HG03135 (cell line): Measurements from ENCODE around the gene PLK3.
"Not testable (repeated sequence)": the region's sequence is repeated elsewhere in the genome, so short reads cannot be mapped to it uniquely, and the experiment has no call there.

ENCODE experiments used
- ATAC-seq: cut with Tn5 transposase; IDR thresholded peaks from one replicate; pipeline ENCODE4 v1.9.1; 2021; ENCODE audit warnings: mild to moderate bottlenecking, moderate library complexity; ENCODE audit not compliant: unreplicated experiment

The PLK3 gene

GRCh38 chr1:44808063-44808937 is 8.1 kb downstream of the PLK3 start, which contains the start of gene BTBD19:
Gene BTBD19 (plus strand): TSS chr1:44808523. CDS start chr1:44808821, 298 bp downstream.
- ATAC-seq: peak; percentile 12

DNA sequence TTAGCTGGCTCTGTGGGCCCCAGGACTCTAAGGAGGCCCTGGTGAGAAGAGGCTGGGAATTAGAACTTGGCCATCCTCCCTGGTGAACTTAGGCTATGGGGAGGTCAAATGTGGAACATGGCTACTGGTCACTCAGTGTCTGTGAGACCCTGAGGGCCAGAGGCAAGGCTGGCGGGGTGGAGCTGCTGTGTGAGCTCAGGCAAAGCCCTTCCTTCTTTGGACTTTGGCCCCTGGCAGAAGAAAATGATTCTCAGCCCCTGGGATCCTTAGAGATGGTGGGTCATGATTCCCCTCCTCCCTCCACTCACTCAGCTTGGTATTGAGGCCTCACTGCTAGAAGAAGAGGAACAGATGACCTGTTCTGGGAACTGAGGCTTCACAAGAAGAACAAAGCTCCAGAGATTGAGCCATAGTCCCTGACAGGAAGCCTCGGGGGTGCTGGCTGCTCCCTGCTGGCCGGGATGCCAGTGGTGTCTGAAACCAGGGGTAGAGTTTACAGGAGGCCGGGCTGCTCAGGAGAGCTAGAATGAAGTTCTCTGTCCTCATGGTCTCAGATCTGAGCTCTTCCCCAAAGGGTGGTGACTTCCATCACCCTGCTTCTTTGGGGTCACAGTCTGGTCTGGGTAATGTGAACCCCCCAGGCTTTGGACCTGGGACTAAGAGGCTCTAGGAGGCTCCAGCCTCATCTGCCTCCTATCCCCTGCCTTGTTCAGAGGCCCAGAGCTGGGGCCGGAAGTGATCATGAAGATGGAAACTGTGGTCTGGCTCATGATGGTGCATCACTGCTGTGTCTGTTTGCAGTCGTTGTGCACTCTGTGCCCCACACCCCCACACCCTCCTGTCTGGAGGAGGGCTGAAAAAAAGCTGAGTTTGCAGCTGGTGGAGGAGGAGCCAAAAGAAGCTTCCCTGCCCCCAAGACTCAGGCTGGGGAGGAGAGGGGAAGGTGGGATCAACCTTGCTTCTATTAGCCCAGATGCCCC is 9.1 kb downstream of the PLK3 start:
- ATAC-seq: peak; percentile 54

GRCh38 chr1:44810101-44810761 is 10.1 kb downstream of the PLK3 start:
- ATAC-seq: no peak

DNA sequence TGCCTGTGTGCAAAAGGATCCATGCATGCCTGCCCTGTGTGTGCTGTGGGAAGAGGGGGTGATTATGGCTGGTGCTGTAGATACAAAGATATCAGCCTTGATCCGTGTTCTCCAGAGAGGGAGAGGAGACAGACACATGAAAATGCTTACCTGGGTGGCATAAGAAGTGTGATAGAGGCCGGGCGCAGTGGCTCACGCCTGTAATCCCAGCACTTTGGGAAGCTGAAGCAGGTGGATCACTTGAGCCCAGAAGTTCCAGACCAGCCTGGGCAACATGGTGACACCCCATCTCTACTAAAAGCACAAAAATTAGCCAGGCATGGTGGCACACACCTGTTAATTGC is 10.6 kb downstream of the PLK3 start:
- ATAC-seq: not testable (repeated sequence)

DNA sequence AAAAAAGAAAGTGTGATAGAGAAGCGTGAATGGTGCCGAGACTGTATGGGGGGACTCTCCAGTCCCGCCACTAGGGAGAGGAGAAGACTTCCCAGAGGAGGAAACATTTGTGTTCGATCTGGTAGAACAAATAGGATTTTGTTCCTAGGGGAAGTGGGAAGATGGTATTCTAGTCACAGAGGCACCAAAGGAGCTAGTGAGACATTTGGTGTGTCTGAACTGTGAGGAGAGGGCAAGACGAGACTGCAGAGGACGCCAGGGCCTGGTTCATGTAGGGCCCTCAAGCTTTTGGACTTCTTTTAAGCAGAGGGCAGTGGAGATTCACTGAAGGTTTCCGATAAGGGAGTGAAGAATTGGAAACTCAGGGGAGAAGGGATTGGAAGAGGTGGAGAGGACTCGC is 11.1 kb downstream of the PLK3 start:
- no peak for ATAC-seq

DNA sequence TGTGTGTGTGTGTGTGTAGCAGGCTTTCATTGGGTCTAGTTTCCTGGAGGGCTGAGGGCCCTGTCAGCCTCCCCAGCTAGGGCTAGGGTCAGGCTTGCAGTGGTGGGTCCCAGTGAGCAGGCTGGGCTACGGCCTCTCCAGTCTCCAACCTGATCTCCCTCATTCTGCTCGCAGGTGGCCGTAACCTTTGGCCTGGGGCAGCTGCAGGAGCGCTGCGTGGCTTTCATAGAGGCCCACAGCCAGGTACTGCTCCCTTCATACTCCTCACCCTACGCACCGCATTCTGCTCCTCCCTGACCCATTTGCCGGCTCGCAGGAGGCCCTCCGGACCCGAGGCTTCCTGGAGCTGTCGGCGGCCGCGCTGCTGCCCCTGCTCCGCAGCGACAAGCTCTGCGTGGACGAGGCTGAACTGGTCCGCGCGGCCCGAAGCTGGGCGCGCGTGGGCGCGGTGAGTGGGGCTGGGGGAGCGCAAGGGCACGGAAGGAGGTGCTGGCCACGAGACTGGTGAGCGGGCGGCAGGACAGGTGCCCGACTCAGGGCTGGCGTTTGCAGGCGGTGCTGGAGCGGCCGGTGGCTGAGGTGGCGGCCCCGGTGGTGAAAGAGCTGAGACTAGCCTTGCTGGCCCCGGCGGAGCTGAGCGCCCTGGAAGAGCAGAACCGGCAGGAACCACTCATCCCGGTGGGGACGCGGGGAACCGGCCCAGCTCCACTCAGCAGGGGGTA is 12.8 kb downstream of the PLK3 start:
- ATAC-seq: no peak

DNA sequence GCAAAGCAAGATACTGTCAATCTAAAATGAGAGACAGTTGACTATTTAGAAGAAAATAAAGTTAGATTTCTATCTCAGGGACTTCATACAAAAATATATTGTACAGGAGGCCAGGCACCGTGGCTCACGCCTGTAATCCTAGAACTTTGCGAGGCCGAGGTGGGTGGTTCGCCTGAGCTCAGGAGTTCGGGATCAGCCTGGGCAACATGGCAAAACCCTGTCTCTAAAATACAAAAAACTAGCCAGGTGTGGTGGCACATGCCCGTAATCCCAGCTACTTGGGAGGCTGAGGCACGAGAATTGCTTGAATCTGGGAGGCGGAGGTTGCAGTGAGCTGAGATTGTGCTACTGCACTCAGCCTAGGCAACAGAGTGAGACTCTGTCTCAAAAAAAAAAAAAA is 15.7 kb downstream of the PLK3 start:
- ATAC-seq: not testable (repeated sequence)

DNA sequence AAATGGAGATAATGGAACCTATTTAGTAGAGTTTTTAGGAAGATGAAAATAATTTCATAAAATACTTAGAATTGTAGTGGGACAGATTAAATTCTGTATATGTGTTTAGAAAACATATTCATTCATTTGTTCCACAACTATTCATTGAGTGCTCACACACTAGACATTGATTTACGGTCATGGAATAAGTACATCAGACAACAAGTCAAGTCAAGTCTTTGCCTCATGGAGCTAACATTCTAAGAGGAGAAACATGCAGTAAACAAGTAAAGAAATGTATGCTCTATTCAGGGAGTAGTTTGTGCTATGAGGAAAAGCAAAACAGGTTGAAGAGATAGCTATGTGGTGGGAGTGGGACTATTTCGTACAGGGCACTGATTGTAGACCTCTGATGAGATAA is 17.1 kb downstream of the PLK3 start:
- no peak for ATAC-seq

DNA sequence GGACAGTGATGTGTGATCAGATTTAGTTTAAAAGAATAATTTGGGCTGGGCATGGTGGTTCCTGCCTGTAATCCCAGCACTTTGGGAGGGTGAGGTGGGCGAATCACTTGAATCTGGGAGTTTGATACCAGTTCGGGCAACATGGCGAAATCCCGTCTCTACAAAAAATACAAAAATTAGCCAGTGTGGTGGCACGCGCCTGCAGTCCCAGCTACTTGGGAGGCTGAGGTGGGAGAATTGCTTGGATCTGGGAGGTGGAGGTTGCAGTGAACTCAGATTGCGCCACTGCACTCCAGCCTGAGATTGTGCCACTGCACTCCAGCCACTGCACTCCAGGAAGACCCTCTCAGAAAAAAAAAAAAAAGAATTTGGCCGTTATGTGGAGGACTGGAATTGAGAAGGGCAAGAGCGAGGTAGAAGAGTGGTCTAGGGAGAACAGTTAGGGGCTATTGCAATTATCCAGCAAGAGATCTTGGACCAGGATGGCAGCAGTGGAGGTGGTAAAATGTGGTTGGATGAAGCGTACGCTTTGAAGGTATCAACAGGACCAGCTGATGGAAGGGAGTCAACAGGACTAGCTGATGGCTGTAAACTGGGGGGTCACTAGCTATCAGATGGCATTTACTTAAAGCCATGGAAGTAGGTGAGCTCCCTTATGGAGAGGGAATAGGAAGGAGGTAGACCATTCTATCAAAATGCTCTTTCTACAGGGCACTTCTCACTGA is 17.8 kb downstream of the PLK3 start:
- no peak for ATAC-seq

DNA sequence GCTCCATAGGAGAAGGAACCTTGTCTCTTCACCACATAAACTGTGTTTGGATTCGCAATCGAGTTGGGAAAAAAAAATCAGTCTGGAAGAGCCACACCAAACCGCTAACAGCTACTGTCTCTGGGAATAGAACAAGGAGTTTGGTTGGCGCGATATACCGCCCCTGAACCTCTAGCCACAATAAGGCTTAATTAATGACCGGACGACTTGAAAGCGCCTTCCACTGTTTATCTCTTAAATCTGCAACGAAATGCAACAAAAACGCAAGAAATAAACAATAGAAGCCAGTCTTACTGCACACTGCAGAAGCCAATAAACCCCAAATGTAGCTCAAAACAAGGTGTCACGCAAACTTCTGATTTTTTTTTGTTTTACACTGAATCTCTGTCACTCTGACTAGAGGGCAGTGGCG is 19.0 kb downstream of the PLK3 start:
- no peak for ATAC-seq

- ATAC-seq: peak; percentile 78
Observed at GRCh38 chr1:44819608-44820327, 19.6 kb downstream of the PLK3 start.

GRCh38 chr1:44820328-44821239 is 20.4 kb downstream of the PLK3 start:
- no peak for ATAC-seq

- no peak for ATAC-seq
Observed at GRCh38 chr1:44821240-44821715, 21.1 kb downstream of the PLK3 start.

GRCh38 chr1:44822131-44822701 is 22.0 kb downstream of the PLK3 start:
- no peak for ATAC-seq

DNA sequence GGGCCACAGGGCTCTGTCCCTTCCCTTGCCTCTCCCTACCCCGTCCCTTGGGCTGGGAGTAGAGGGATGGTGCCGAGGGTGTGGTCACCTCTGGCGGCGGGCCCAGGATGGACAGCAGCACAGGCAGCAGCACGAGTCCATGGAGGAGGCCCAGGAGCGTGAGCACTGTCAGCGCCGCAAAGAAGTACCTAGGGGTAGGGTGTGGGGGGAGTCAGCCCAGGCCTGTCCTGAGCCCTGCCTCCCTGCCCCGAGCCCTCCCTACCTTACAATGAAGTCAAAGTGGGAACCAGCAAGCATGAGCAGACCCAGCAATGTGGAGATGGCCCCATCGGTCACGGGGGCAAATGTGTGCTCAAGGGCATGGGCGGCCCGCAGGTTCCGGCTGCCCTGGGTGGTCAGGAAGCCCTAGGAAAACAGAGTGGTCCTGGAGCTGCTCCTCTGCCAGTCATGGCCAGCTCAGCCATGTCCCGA is 22.8 kb downstream of the PLK3 start:
- ATAC-seq: no peak

DNA sequence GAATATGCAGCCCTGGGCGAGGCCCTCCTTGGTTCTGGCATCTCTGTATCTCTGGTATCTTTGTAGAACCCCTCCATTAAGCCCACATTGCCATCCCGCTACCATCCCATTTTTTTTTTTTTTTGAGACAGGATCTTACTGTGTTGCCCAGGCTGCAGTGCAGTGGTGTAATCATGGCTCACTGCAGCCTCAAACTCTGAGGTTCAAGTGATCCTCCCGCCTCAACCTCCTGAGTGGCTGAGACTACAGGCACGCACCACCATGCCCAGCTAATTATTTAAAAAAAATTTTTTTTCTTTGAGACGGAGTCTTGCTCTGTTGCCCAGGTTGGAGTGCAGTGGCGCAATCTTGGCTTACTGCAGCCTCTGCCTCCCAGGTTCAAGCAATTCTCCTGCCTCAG is 24.2 kb downstream of the PLK3 start:
- ATAC-seq: not testable (repeated sequence)

DNA sequence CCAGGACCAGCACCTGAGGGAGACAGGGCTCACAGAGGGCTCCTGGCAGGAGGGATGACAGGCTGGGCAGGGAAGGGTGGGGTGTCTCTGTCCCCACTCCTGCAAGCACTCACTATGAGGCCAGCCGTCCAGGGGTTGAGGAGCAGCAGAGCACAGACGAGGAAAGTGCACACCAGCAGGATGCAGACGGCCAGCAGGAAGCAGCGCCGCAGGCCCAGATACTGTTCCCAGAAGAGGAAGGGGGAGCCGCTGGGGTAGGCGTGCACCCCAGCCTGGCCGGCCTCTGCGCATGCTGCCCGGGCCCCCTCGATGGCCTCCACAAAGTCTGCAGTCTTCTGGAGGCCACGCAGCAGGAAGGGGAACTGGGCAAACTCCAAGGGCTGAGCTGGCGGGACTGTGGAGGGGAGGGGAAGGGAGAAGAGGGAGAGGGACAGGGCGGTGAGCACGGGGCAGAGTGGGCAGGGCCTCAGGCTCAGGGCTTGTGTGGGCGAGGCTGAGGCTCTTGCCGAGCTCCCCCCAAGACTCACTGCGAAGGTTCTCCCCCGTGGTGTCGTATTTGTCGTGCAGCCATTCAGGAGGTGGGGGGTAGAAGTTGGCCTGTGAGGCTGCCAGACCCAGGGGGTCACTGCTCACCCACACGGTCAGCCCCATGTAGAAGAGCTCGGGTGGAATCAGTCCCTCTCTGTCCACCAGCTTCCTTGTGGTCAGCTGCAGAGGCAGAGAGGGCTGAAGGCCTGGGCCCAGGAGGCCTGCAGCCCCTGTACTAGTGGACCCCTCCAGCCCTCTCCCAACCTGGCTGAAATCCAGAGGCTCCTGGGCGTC is 26.4 kb downstream of the PLK3 start:
- ATAC-seq: no peak
